Activated CD8-positive, alpha-beta memory T cell treated with anti-CD3 and anti-CD28 coated beads, Interleukin-2, amount 50 U/mL, for 24 hours (primary cell): ENCODE data around the gene OR2T5.
"Not testable (repeated sequence)": the region's sequence is repeated elsewhere in the genome, so short reads cannot be mapped to it uniquely, and the experiment has no call there.

Experiments
- DNase-seq: peaks from one replicate; pipeline ENCODE4 v3.0.0-alpha.2; 2020; ENCODE audit errors: extremely low read depth

The OR2T5 gene, protein sequence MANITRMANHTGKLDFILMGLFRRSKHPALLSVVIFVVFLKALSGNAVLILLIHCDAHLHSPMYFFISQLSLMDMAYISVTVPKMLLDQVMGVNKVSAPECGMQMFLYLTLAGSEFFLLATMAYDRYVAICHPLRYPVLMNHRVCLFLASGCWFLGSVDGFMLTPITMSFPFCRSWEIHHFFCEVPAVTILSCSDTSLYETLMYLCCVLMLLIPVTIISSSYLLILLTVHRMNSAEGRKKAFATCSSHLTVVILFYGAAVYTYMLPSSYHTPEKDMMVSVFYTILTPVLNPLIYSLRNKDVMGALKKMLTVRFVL

DNA sequence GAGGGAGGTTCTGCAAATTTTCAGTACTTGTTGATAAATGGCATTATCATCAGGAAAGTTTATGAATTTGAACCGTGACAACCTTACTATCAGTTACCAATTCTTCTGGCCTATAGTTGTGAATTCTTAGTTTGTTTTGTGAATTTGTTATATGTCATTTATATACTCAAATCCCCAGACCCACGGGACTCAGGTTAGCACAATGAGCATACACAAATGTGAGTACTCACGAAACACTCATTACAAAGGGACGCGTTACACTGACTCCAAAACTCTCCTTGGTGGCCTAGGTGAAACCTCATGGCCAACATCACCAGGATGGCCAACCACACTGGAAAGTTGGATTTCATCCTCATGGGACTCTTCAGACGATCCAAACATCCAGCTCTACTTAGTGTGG, at the start of gene OR2T5:
OR2T5 (plus strand) TSS at position 301 of the 400 bp plus-strand sequence; CDS start at position 301, 0 bp downstream.
- not testable (repeated sequence) for DNase-seq

DNA sequence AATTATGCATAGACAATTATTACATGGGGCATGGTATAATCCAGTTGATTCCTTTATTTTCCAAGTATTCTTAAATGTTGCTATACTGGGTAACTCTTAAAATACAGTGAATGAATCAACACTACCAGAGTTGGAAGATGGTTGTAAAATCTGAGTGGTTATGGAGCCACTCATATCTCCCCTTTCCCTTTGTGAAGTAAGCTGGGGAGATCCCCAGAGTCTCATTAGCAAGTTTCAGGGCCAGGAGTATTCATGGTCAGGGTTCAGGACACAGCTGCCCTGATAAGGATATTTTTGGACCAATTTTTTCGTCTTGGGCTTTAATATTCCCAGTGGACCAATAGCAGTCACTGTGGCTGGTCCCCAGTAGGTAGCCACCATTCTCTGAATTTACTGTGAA, 49.7 kb upstream of the OR2T5 start:
- DNase-seq = not testable (repeated sequence)

DNA sequence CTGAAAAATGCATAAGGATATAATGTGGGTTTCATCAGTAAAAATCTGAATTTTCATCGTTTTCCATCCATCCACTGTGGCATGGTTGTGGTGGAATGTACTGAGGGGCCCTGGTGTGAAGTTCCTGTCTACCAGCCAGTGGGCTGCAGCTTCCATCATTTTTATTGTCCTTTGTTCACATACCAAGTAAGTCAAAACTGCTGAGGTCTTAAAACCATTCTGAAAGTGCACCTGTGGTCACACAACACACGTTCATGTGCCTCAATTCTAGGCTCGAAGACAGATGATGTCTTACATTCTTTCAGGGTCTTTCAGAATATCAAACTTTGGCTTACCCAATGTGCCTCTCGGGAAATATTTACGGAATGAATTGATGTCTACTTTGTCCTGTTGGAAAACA, 49.1 kb upstream of the OR2T5 start:
- DNase-seq = not testable (repeated sequence)

DNA sequence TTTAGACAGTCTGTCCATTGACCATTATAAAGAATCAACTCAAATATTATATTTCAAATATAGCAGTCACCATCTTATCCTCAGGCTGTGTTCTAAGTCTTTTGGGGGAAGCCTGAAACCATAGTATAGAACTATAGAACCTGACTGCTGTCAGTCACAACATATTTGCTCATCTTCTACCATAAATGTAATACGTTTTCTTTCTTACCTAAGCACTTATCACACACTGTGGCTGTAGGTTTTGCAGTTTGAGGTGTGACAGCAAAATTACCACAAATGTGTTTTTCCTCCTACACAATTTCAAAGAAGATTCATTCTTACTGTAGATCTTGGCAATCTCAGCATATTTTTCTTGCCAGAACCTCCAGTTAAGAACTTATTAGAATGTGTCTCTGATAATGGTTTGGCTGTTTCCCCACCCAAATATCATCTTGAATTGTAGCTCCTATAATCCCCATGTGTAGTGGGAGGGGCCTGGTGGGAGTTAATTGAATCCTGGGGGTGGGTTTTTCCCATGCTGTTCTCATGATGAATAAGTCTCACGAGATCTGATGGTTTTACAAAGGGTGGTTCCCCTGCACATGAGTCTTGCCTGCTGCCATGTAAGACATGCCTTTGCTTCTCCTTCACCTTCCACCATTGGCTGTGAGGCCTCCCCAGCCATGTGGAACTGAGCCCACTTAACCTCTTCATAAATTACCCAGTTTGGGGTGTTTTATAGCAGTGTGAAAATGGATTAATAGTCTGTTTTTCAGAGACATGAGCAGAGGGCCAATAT, 45.7 kb upstream of the OR2T5 start:
- DNase-seq = not testable (repeated sequence)

DNA sequence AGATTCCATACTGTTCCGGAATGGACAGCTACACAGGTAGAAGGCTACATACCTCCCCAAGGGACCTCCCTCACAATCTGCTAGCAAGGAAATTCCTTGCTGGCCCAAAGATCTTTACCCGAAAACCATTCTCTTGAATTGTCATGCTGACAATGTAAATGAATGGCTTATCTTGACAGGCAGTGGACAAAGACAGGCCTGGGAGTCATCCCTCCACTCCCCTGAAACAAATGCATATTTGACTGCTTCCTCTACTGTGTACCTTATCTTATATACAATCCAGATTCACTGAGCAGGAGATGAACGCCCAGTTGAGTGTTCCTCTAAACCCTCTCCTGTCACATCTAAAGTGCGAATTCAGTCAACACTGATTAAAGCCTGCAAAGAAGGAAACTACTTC, 43.8 kb upstream of the OR2T5 start:
- DNase-seq = not testable (repeated sequence)

DNA sequence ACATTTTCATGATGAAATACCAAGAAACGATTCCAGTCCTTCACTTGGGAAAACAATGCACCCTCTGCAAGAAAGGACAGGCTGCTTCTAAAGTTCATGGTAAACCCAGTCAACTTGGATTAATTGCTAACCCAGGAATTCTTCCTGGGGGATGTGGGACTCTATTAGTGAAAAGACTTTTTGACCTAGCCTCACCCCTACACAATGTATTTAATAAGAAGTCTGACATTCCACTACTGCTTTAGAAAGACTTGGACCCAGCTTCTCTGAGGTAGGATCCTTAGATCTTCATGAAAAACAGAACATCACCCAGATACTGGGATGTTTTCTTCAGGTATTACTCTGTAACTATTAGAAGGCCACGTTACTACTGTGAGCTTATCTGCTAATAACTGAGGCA, 43.0 kb upstream of the OR2T5 start, which contains the start of gene OR2T2:
OR2T2 (plus strand) TSS at position 239 of the 400 bp plus-strand sequence. CDS start 7,161 bp downstream, outside the sequence.
- not testable (repeated sequence) for DNase-seq

DNA sequence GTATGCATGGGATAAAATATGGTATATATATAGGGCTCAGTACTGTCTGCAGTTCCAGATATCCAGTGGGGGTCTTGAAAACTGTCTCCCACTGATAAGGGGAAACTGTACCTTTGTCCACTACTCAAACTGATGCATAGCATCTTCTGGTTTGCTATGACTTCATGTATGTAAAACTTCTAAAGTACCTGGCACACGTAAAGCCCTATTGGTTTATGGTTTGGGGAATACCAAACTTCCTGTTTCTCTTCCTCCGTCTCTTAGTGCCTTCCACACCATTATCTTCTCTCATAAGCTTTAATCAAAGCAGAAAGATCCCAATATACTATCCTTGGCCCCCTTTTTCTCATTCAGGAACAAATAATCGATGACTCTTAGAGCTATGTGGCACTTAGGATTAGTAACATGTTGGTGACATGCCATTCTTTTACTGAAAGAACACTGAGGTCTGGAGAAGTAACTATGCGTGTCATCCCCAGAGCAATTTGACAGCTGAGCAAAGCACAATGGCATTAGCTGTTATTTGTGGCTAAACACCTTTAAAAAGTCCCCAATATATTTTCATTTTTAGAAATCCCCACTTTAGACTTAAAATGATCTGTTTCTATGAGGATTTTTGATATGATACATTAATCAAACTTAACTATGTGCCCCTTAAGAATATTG, 39.8 kb upstream of the OR2T5 start:
- DNase-seq = not testable (repeated sequence)

DNA sequence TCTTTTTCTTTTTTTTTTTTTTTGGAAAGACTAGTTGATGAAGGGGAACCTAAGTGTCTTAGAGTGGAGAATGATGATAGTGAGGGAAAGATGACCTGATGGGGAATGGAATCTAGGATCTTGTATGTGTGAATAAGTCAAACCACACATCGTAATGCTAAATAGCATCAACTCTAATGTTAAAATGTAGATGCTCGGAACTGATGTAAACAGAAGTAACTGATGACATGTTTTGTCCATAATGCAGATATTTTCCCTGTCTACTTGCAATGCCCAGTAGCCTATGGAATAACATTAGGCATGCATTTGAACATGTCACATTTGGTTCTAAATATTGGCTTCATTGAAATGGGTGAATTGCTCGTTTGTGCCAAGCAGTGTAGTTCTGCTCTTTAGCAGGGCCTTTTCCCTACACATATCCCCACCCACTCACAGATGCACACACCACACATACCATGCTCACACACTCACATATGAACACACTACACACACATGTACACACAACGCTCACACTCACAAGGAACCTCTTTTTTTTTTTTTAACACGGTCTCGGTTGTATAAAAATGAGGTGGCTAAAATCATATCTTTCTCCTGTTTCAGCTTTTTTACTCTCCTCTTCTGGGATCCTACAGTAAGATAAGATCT, 38.4 kb upstream of the OR2T5 start:
- DNase-seq = not testable (repeated sequence)

DNA sequence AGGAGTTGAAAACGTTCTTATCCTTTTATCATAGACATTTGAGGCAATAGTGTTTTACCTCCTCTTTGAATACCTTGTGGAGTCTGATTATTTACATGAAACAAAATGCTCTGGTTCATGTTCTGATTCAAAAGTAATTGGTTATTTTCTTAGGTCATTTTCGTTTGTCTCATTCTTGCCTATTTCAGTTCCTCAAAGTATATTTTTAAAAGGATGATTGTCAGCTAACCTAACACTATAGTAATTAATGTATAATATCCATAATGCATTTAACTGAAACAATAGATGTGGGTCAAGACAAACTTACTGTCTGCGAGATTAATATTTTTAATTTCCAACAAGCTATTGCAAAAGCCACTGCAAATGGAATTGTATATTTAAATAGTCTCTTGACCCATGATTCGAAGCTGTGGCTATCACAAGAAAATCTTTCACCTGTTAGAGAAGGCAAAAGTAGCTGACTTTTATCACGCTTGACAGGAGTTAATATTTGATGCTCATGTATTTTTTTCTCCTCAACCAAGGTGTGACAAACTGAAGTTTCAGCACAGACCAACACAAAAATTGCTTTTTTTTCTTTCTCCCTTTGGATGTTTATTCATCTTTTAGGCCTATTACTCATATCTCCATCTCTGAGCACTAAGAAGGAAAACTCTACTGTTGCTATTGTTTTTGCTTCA, 37.8 kb upstream of the OR2T5 start:
- DNase-seq = not testable (repeated sequence)

DNA sequence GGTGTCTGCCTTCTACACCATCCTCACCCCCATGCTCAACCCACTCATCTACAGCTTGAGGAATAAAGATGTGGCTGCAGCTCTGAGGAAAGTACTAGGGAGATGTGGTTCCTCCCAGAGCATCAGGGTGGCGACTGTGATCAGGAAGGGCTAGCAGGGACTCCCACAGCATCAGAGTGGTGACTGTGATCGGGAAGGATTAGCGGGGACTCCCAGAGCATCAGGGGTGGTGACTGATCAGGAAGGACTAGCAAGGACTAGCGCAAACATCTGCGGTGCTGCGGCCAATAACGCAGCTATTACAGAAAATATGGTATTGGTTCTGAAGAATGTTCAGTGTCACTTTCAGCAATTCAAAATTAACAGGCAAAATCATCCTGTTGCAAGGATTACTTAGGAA, 34.8 kb upstream of the OR2T5 start:
- DNase-seq = not testable (repeated sequence)

DNA sequence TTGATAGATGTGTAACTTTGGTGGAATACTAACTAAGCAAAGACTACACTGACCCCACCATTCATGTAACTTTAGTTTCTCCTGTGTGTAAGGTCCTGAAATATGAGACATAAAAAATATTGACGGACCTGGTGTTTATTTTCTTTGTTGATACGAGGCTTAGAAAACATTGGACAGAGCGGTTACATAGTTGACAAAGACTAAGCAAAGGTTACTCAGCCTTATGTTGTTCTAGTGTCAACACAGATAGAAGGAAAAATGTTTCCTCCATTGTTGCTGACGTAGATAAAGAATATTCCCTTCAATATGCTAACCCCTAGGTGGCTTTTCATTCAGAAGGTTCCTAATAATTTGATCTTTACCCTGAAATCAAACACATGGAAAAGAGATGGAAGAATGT, 33.3 kb upstream of the OR2T5 start:
- not testable (repeated sequence) for DNase-seq

DNA sequence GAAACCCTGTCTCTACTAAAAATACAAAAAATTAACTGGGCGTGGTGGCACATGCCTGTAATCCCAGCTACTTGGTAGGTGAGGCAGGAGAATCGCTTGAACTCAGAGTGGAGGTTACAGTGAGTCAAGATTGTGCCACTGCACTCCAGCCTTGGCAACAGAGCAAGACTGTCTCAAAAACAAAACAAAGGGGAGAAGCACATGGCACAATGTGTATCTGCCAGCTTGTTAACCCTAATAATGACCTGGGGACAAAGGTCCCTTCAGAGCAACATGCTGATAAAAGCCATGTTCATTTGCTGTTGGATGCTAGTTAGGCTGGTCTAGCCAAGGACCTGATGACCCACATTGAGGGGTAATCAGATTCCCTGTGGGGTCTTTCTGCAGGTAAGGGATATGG, 31.8 kb upstream of the OR2T5 start:
- DNase-seq = not testable (repeated sequence)

DNA sequence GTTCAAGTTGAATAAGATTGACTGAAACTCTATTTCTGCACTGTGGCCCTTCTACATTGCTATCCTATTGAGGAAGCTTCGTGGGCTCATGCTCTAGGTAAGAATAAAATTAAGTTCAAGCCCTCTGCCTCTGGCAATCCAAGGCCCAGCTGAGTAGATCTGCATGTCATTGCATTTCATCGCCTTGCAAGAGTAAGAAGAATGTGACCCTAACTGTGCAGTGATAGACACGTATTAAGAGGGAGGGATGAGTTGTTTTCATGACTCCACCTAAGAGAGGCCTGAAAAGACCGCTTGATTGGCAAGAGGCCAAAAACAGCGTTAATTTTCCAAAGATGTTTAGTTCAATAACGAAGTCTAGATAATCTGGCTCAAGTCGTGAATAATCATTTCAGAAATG, 29.3 kb upstream of the OR2T5 start:
- DNase-seq = not testable (repeated sequence)

DNA sequence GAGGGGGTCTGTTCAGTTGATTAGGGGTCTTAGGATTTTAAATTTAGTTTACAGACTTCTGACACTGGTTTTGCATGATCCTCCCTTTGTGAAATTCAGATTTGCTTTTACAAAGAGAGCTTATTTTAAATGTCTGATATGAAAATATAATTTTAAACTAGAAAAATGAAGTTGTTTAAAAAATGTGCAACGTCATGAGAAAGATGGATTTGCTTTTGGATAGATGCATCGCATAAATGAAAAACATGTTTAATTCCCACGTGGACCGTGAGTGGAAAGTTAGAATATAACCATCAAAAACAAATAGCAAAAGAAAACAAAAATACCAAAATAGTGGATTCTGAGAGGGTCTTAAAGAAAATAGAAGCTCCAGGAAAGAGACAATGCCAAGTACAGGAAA, 17.2 kb upstream of the OR2T5 start:
- DNase-seq = no peak

DNA sequence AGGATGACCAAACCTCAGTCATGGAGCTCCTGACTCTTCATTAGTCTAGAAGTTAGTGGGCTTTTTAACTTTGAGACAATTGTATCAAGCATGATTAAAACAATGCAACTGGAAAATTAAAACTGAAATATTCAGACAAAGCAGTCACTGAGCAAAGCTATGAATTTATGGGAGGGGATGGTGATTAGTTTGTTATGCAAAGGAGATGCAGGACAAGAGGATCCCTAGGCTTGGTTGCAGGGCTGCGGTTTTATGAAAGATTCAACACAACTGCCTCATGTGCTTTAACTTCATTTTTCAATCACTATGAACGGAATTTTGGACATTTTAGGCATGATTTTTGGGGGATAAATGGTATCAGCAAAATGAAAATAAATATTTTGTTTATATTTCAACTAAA, 16.3 kb upstream of the OR2T5 start:
- DNase-seq = not testable (repeated sequence)

DNA sequence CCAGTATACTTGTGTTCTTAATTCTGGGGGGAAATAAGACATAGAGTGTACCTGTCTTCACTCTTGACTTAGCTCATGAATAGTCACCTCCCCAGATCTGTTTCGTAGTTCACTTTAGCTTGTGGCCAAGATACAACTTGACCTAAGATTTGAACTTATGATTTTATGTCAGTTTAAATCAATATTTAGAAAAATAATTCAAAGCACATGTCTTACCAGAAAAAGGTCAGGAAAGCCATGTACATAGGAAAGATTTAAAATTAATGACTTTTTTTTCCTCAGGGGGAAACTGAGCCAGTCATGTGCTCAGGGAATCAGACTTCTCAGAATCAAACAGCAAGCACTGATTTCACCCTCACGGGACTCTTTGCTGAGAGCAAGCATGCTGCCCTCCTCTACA, 15.3 kb upstream of the OR2T5 start, which contains the start of gene OR2T3:
OR2T3 (plus strand) TSS at position 301 of the 400 bp plus-strand sequence; CDS start at position 301, 0 bp downstream.
- DNase-seq = not testable (repeated sequence)

DNA sequence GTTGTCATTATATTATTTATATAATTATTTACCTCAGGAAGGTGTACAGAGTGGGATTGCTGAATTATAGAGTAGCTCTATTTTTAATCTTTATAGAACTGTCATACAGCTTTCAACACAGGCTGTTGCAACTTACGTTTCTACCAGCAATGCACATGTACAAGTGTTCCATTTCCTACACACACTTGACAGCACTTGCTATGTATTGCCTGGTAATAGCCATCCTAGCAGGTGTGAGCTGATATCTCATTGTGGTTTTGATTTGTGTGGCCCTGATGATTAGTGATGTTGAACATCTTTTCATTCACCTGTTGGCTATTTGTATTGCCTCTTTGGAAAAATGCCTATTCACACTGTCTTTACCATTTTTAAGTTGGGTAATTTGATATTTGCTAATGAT, 12.7 kb upstream of the OR2T5 start:
- DNase-seq = not testable (repeated sequence)

DNA sequence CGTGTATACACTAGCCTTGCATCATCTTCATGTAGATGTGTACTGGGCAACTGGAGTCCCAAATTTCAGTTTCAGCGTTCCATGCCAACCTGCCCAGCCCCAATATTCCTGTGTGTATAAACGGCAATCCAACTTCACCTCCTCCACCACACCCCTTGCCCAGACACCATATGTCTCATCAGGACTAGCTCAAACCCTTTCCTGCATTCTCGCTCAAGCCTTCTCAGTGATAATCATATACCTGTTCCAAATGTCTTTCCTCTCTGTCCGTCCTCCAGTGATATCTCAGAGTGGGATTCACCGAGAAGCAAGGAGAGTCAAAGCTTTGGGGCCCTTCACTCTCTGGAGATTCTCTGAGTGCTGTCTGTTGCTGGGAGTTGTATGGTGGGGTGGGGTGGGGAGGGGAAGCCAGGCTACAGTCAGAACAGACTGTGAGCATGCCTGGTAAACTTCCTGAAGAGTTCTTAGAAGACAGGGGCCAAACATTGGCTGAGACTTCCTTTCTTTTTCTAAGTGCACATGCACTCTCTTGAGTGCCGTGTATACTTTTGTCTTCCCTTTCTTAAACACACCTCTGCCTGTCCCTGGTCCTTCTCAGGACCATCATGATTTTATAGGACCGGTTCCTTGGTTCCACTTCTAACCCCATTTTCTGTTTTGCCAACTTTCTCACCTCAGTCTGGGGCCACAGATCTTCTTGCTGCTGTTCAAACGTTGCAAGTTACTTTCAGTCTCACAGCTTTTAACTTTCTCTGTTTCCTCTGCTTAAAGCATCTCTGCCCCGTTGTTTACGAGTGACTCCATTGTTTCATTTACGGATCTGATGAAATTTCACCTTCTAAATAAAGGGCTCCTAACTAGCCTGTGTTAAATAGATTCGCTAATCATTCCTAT, 6.5 kb upstream of the OR2T5 start:
- not testable (repeated sequence) for DNase-seq

DNA sequence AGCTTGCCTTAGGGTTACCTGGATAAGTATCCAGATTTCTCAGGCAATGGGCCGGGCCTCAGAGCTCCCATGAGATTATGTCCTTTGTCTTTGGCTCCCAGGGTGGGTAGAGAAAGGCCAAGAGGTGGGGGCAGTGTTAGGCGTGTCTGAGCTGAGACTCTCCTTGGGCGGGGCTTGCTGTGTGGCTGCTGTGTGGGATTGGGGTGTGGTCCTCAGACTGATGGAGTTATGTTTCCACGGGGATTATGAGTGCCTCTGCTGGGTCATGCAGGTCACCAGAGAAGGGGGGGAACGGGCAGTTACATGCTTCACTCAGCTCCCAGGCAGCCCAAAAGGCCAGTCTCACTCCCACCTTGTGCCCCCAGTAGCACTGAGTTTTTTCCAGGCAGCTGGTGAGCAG, 8.3 kb downstream of the OR2T5 start:
- DNase-seq = not testable (repeated sequence)
